HG03520 (cell line): Measurements from ENCODE around the gene OR10P1.

Experiments used
- ATAC-seq: cut with Tn5 transposase; IDR thresholded peaks from one replicate; pipeline ENCODE4 v1.9.1; 2021; ENCODE audit warnings: mild to moderate bottlenecking, moderate library complexity; ENCODE audit not compliant: unreplicated experiment

OR10P1 gene

GRCh38 chr12:55682087-55682796 lies 45.5 kb downstream of the OR10P1 start:
- no peak for ATAC-seq

DNA sequence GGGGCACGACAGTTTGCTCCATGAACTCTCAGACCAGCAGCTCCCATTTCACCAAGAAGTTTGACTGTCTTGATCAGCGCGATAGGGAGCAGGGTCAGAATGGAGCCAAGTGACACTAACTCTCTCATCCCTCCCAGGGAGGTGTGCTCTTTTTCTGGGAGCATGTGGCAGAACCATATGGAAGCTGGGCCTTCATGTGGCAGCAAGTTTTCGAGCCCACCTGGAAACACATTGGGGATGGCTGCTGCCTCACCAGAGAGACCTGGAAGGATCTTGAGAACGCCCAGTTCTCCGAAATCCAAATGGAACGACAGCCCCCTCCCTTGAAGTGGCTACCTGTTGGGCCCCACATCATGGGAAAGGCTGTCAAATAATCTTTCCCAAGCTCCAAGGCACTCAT lies 47.0 kb downstream of the OR10P1 start:
- no peak for ATAC-seq

GRCh38 chr12:55684761-55685370 lies 48.2 kb downstream of the OR10P1 start:
- ATAC-seq, result no peak

DNA sequence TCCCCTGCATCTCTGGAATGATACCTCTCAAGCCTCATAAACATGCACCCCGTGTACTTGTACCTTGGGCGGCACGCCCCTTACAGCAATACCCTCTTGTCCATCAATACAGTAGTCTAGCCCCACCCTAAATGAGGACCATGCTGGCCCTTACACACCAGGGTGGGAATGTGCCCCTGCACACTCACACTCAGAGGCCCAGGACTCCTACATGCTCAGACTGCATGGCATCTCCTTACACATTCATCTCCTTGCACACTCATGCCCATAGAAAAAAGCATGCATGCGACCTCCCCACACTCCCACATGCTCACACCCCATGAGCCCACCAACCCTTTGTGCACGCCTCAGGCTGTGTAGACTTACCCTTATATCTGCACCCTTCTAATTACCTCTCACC lies 49.0 kb downstream of the OR10P1 start:
- no peak for ATAC-seq

- no peak for ATAC-seq
Observed at GRCh38 chr12:55686366-55687010, 49.8 kb downstream of the OR10P1 start.
